ES-I3 (cell line): Measurements from ENCODE around the gene GPR35.

ENCODE experiments used
- H3K36me3 ChIP-seq: 2 replicates; pipeline ENCODE4 v1.6.1; 2013; ENCODE audit warnings: mild to moderate bottlenecking, low read length, control low read depth, moderate library complexity; ENCODE audit not compliant: insufficient read depth
- H3K4me1 ChIP-seq: 2 replicates; pipeline ENCODE4 v1.6.1; 2013; ENCODE audit warnings: mild to moderate bottlenecking, control low read depth, low read length; ENCODE audit not compliant: insufficient read depth
- H3K9ac ChIP-seq: 2 replicates; pipeline ENCODE4 v1.6.1; 2013; ENCODE audit warnings: low read depth, mild to moderate bottlenecking, low read length, moderate library complexity
- H3K9me3 ChIP-seq: 2 replicates; pipeline ENCODE4 v1.6.1; 2013; ENCODE audit warnings: mild to moderate bottlenecking, low read length, moderate library complexity; ENCODE audit not compliant: control insufficient read depth, insufficient read depth

GPR35 gene

DNA sequence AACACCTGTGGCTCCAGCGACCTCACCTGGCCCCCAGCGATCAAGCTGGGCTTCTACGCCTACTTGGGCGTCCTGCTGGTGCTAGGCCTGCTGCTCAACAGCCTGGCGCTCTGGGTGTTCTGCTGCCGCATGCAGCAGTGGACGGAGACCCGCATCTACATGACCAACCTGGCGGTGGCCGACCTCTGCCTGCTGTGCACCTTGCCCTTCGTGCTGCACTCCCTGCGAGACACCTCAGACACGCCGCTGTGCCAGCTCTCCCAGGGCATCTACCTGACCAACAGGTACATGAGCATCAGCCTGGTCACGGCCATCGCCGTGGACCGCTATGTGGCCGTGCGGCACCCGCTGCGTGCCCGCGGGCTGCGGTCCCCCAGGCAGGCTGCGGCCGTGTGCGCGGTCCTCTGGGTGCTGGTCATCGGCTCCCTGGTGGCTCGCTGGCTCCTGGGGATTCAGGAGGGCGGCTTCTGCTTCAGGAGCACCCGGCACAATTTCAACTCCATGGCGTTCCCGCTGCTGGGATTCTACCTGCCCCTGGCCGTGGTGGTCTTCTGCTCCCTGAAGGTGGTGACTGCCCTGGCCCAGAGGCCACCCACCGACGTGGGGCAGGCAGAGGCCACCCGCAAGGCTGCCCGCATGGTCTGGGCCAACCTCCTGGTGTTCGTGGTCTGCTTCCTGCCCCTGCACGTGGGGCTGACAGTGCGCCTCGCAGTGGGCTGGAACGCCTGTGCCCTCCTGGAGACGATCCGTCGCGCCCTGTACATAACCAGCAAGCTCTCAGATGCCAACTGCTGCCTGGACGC lies 4.9 kb downstream of the GPR35 start:
- Histone ChIP-seq H3K9ac (no peak overlapping the region), H3K4me1 (peaks cover under 1% of the 10 kb centered on the region; the same call in 1 of the 2 replicates), H3K9me3 (peaks cover 6% of the 10 kb centered on the region), H3K36me3 (no peaks in the 10 kb centered on the region)

DNA sequence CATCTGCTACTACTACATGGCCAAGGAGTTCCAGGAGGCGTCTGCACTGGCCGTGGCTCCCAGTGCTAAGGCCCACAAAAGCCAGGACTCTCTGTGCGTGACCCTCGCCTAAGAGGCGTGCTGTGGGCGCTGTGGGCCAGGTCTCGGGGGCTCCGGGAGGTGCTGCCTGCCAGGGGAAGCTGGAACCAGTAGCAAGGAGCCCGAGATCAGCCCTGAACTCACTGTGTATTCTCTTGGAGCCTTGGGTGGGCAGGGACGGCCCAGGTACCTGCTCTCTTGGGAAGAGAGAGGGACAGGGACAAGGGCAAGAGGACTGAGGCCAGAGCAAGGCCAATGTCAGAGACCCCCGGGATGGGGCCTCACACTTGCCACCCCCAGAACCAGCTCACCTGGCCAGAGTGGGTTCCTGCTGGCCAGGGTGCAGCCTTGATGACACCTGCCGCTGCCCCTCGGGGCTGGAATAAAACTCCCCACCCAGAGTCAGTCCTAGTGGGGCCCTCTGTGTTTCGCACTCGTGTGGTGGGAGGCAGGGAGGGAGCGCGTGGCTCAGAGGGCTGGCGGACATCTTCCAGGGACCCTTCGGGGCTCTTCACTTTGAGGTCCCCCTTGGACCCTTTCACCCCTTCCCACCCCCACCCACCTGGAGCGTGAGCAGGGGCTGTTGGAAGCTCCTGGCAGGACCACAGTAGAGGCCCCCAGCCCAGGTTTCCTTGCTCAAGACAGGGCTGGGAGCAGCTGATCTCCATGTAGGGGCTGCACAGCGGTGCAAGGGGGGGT lies 5.7 kb downstream of the GPR35 start:
- H3K36me3 ChIP-seq: no peaks in the 10 kb centered on the region
- H3K9me3 ChIP-seq: peaks cover 6% of the 10 kb centered on the region
- no peak overlapping the region for H3K9ac ChIP-seq
- no peaks in the 10 kb centered on the region for H3K4me1 ChIP-seq

DNA sequence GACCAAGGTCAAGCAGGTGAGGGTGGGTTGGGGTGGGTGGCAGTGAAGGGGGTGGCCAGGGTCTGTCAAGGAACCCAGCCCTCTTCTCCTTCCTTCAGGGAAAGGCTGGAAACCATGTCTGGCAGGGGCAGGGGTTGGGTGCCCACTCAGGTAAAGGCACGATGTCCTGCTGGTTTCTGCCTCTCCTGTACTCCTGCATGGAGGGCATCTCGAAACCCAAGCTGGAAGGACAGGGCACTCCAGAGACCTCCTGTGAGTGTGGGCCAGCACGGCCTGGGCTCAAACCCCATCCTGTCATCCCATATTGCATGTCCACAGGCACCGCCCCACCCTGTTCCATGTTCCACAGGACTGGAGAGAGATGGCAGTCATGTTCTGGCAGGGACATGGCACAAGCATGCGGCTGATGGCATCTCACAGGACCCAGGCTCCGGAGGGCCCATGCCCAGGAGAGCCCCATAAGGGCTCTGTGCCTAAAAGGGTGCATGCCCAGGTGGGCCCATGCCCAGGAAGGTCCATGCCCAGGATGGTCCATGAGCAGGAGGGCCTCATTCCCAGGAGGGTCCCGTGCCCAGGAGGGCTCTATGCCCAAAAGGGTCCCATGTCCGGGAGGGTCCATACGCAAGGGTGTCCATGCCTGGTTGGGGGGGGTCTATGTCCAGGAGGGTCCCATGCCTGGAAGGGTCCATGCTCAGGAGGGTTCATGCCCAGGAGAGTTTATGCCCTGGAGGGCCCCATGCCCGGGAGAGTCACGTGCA lies 6.4 kb downstream of the GPR35 start:
- H3K9ac ChIP-seq: no peak overlapping the region
- no peaks in the 10 kb centered on the region for H3K4me1 ChIP-seq
- no peaks in the 10 kb centered on the region for H3K36me3 ChIP-seq
- peaks cover 6% of the 10 kb centered on the region for H3K9me3 ChIP-seq

DNA sequence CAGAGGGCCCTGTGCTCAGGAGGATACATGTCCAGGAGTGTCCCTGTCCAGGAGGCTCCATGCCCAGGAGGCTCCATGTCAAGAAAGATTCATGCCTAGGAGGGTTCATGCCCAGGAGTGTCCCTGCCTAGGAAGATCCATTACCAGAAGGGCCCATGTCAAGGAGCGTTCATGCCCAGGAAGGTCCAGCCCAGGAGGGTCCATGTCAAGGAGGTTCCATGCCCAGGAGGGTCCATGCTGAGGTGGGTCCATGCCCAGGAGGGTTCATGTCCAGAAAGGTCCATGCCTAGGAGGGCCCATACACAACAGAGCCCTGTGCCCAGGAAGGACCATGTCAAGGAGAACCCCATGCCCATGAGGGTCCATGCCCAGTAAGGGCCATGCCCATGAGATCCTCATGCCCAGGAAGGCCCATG lies 7.0 kb downstream of the GPR35 start:
- no peak overlapping the region for H3K9ac ChIP-seq
- H3K36me3 ChIP-seq: no peaks in the 10 kb centered on the region
- H3K9me3 ChIP-seq: peaks cover 6% of the 10 kb centered on the region
- H3K4me1 ChIP-seq: no peaks in the 10 kb centered on the region

DNA sequence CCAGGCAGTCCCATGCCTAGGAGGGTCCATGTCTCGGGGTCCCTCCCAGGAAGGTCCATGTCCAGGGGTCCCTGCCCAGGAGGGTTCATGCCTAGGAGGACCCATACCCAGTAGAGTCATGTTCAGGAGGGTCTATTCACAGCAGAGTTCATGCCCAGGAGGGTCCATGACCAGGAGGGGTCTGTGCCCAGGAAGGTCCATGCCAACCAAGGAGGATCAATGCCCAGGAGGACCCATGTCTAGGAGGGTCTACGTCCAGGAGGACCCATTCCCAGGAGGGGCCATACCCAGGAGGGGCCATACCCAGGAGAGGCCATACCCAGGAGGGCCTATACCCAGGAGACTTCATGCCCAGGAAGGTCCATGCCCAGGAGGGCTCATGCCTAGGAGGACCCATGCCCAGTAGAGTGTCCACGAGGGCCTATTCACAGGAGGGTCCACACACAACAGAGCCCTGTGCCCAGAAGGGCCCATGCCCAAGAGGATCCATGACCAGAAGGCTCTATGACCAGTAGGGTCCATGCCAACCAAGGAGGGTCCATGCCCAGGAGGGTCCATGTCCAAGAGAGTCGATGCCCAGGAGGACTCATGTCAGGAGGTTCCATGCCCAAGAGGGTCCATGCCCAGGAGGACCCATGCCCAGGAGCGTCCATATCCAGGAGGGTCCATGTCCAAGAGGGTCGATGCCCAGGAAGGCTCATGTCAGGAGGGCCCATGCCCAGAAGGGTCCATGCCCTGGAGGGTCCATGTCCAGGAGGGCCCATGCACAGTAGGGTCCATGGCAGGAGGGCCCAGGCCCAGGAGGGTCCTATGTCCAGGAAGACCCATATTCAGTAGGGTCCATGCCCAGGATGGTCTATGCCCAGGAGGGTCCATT lies 10.1 kb downstream of the GPR35 start:
- no peak overlapping the region for H3K9ac ChIP-seq
- H3K4me1 ChIP-seq: no peaks in the 10 kb centered on the region
- no peaks in the 10 kb centered on the region for H3K36me3 ChIP-seq
- peaks cover 6% of the 10 kb centered on the region for H3K9me3 ChIP-seq

DNA sequence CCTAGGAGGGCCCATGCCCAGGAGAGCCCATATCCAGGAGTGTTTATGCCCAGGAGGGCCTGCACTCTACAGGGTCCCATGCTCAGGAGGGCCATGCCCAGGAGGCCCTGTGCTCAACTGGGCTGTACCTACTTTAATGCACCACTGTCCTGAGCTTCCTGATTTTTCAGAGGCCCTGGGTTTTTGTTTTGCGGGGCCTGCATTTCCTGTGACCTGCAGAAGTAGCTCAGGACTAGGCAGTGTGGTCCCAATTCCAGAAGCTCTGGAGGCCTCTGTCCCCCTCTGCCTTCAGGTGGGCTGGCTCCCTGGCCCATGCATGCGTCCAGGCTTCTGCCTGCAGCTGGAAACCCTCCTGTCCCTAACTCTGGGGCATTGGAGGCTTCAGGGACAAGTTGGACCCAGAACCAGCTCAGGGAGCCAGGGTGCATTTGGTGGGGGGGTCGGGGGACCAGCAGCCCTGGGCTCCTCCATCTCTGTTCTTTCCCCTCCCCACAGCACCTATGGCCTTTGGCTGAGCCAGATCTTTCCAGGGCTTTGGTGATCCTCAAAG lies 10.8 kb downstream of the GPR35 start:
- H3K36me3 ChIP-seq: no peaks in the 10 kb centered on the region
- H3K4me1 ChIP-seq: no peaks in the 10 kb centered on the region
- H3K9ac ChIP-seq: no peak overlapping the region
- H3K9me3 ChIP-seq: peaks cover 6% of the 10 kb centered on the region

DNA sequence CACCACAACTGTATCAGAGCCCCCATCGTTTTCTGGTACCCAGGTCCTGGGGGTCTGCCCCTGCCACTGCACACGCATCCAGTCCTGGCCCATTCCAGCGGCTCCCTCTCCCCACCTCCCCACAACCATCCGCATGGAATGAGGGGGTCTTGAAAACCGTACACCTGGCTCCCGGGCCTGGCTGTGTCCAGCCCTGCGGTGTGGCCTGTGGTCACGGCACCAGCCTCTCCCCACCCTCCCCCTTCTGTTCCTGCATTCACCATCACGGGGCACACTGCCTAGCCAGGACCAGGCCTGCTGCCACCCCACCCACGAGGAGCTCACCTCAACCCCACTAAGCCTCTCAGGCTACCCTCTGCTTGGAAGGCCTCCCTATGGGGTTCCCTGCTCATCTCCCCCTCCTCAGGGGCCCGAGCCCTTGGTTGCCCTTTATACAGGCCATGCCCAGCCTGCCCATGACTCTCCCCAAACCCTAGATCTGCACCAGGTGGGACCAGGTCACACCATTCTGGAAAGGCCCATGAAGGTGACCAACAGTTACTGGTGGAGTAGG lies 11.4 kb downstream of the GPR35 start:
- Histone ChIP-seq H3K9me3 (peaks cover 6% of the 10 kb centered on the region), H3K36me3 (no peaks in the 10 kb centered on the region)

DNA sequence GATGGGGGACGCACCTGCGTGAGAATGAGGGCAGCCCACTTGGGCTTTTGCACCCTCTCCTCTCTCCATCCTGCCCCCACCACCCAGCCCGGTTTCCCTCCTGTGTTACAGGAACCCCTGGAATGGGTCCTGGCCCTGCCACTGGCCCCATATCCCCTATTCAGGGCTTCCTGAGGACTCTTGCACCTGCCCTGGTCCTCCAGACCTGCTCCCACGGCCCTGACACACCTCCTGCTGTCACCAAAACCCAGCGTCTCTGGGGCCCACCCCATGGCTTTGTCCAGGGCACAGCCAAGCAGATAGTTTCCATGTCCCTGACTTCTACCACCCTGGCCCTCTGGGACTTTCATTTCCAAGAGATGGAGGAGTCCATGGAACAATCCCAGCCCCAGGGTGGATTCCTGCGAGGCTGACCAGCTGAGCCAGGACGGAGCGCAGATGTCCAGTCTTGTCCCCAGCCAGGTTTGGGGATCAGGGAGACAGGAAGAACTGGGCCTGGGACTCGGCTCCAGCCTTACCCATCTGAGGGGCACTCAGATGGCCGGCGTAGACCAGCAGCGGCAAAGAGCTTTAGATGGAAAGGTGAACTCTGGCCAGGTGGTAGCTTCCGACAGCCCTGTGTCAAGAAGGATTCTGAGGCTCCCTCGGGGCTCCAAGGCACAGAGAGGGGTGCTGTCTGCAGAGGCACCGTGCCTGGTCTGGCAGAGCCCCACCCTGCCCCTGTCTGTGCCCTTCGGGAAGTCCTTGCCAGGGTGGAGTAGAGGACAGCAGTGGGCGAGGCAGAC lies 12.0 kb downstream of the GPR35 start:
- Histone ChIP-seq H3K9ac (no peak overlapping the region), H3K4me1 (no peaks in the 10 kb centered on the region), H3K36me3 (no peaks in the 10 kb centered on the region), H3K9me3 (peaks cover 6% of the 10 kb centered on the region)

More for the DNA sequence above, 11.4 kb downstream of the GPR35 start:
- Histone ChIP-seq H3K9ac (no peak overlapping the region), H3K4me1 (no peaks in the 10 kb centered on the region)

DNA sequence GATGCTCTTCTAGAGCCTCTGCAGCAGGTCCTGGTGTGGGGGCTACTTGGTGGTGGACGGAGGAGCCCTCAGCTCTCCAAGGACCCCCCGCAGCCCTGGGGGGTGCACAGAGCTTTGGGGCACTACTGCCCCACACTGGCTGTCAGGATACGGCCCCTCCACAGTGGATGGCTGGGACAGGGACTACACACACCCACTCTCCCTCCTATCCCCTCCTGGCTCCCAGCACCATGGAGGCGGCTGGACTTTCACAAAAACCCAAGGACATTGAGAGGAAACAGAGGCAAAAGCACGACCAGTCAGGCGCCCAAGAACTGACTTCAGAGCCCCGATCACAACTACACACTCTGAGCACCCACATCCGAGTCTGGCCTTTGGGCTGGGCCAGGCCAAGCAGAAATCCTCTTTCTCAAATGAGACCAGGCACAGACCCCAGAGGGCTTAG lies 12.6 kb downstream of the GPR35 start:
- H3K4me1 ChIP-seq: no peaks in the 10 kb centered on the region
- no peaks in the 10 kb centered on the region for H3K36me3 ChIP-seq
- peaks cover 6% of the 10 kb centered on the region for H3K9me3 ChIP-seq
- no peak overlapping the region for H3K9ac ChIP-seq

DNA sequence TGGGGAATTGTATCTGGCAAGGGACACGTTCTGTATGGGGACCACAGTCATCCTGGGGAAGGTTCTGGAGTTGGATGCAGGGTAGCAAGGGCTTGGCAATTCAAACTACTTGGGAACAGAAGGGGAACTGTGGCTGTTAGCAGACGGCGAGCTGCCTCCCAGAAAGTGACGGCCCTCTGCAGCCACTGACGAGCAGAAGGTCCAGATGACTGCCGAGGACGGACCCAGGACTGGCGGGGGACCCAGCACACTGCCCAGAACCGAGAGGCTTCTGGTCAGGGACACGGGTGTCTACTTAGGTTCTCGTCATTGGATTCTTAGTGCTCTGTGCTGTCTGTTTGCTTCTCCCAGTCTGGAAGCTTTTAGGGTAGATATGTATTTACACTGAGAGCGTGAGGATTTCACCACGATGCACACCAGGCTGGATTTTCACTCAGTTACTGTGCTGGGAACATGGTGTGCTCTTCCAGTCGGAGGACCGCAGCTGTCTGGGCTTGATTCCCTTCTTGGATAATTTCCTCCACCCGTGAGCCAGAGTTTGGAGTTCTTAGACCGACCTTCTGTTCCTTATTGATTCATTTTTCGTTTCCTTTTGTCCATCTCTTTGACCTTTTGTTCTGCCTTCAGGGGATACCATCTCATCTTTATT lies 13.4 kb downstream of the GPR35 start:
- H3K9ac ChIP-seq: no peak overlapping the region
- H3K9me3 ChIP-seq: peaks cover 6% of the 10 kb centered on the region
- H3K4me1 ChIP-seq: no peaks in the 10 kb centered on the region
- no peaks in the 10 kb centered on the region for H3K36me3 ChIP-seq

DNA sequence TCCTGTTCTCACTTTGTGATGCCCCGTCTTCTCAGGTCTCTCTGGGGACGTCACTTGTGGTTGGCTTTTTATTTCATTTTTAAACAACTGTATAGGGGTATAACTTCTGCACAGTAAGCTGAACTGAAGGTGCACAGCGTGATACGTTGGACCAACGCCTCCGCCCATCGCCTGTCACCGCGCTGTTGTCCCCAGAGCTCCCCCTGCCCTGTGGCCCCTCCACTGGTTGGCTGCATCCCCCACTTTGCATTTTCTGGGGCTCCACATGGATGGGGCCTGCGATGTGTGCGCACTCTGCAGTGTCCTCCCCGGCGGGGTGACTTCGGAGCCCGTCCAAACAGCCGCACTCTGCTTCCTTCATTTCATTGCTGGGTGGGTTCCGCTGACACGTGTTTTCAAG lies 14.3 kb downstream of the GPR35 start:
- H3K9me3 ChIP-seq: 0 out of 2 replicates have a peak, but pooled peaks cover 2% of the 10 kb centered on the region
- H3K36me3 ChIP-seq: no peaks in the 10 kb centered on the region
- no peak overlapping the region for H3K9ac ChIP-seq
- no peaks in the 10 kb centered on the region for H3K4me1 ChIP-seq

DNA sequence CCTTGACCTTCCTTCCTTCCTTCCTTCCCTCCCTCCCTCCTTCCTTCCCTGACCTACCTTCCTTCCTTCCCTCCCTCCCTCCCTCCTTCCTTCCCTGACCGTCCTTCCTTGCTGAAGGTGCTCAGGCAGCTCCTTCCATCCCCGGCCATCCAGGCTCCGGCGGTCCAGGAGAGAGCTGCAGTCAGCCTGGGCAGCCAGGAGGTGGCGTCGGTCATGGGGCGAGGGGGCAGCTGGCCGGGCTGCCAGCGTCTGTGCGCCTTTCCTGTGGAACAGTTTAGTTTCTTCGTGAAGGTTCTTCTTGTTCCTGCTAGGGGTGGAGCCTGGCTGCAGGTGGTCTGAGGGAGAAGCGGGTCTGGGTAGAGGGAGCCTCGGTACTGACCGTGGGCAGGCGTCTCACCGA lies 15.7 kb downstream of the GPR35 start:
- Histone ChIP-seq H3K9me3 (no peaks in the 10 kb centered on the region), H3K36me3 (no peaks in the 10 kb centered on the region), H3K4me1 (no peaks in the 10 kb centered on the region), H3K9ac (no peak overlapping the region)
